22Rv1 (cell line): ENCODE measurements around the gene PRKAR1B.

Source experiments
- CTCF ChIP-seq: fragments of 450-650 bp; IDR thresholded peaks from 2 replicates; pipeline ENCODE4 v1.5.1; 2017; ENCODE audit warnings: mild to moderate bottlenecking
- ZFX ChIP-seq: fragments of 450-650 bp; IDR thresholded peaks from 2 replicates; pipeline ENCODE4 v1.6.1; 2017; ENCODE audit warnings: antibody characterized with exemption, borderline replicate concordance

- TF ChIP-seq CTCF, result no peak
- TF ChIP-seq ZFX, result no peak
Observed at GRCh38 chr7:584122-584465, 143.0 kb downstream of the PRKAR1B start.
